ENCODE measurements around the gene ZIC1.

GRCh38 chr3:147416931-147417330 lies 7.8 kb downstream of the ZIC1 start:
- no peak for TF ChIP-seq CEBPB (IDR thresholded peaks at IDR 0.05; ENCODE audit: low read depth, low read length)
- TF ChIP-seq SMC3 (IDR thresholded peaks at IDR 0.05; ENCODE audit: low read depth, low read length), result no peak
- TF ChIP-seq USF2 (IDR thresholded peaks at IDR 0.05; ENCODE audit: low read depth, low read length), result no peak
- TF ChIP-seq CTCF (conservative IDR thresholded peaks at IDR 0.05; ENCODE audit: low read depth, low read length), result no peak
- TF ChIP-seq POLR2A (IDR thresholded peaks at IDR 0.05; ENCODE audit: low read depth, low read length), result no peak
- no peak for TF ChIP-seq RFX5 (IDR thresholded peaks at IDR 0.05; ENCODE audit: low read depth, low read length)
- TF ChIP-seq RCOR1 (IDR thresholded peaks at IDR 0.05; ENCODE audit: insufficient replicate concordance, low read length), result no peak
- TF ChIP-seq RAD21 (IDR thresholded peaks at IDR 0.05; ENCODE audit: low read length), result no peak
- TF ChIP-seq MAZ (IDR thresholded peaks at IDR 0.05; ENCODE audit: borderline replicate concordance, low read depth, low read length), result no peak

Measured in IMR-90 (cell line).